Cardiac fibroblast (primary cell): ENCODE results near the gene RASSF4.

ENCODE experiments used
- DNase-seq, 2 donors: peaks; one replicate each; pipeline versions ENCODE4 v3.0.0 to v3.0.0-alpha.2; 2010; ENCODE audit warnings: low read depth in 2 of 2
- H3K4me3 ChIP-seq, 2 donors: replicated peaks in 1 of 2; 1 replicate in 1 of 2; 2 replicates in 1 of 2; pipeline ENCODE4 v1.5.1; 2011; ENCODE audit warnings: low read depth in 2 of 2, low read length in 2 of 2, mild to moderate bottlenecking in 2 of 2, moderate library complexity in 1 of 2
- CTCF ChIP-seq: IDR thresholded peaks from one replicate; pipeline ENCODE4 v1.5.1; 2011; ENCODE audit warnings: low read depth, mild to moderate bottlenecking, low read length, inconsistent platforms

The RASSF4 gene

DNA sequence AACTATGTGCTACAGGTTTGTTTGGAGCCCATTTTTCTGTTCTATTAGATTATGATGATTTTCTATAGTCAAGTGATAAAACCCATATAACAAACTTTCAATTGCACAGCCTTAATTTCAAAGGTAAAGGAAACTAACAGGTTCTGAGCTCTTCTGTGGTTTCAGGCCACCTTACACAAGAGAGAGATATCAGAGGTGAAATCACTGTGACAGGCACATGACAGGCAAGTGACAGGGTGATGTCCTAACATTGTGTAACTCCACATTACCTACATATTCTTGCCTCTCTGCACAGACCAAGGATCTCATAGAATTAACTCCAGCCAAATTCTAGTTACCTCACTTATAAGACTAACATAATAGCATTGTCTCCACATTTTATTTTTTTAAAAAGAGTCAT is 76.1 kb downstream of the RASSF4 start:
- no peak for TF ChIP-seq CTCF
- no peak for DNase-seq
- H3K4me3 ChIP-seq: no peak overlapping the region

DNA sequence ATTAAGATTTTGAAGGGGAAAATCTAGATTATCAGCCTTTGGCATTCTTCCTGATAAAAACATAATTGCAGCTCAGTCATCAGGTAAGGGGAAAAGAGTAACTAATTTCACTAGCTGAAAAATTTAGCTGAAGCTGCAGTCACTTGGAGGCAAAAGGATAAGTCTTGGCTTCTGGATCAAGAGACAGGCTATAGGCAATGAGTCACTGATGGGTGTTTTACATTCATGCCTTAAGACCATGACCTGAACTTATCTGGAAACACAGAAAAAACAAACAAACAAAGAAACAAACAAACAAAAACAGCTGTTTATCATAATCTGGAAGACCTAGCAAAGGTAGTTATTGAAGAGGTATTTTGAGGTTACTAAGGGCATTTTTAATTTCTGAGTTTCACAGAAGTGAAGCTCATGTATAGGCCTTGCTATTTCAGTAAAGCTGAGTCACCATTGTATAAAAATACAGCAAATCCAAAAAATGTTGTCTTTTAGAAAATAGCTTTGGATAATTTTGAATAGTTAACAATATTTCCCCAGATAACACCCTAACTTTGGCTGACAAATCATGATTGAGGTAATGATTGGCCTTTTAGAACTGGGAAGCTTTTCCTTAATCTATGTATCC is 81.4 kb downstream of the RASSF4 start:
- no peak for TF ChIP-seq CTCF
- DNase-seq: peak; percentile 10 to 75

DNA sequence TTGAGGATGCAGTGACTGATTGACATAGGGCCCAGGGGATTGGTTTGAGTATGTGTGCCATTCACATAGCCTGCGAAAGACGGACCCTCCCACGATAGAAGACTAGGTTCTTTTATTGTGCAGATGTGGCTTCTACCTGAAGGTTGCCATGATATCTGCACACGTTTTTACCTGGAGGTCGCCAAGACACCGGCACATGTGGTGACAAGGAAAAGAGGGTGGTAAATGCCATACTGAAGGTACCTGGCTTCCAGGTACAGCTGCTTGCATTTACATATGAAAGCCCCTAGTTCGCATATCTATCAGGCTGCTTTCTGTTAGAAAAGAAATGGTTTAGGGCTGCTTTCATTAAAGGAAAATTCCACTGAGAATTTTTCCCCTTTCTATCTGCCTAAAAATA is 84.7 kb downstream of the RASSF4 start:
- DNase-seq: no peak
- no peak overlapping the region for H3K4me3 ChIP-seq
- no peak for TF ChIP-seq CTCF

More for the DNA sequence above, 81.4 kb downstream of the RASSF4 start:
- H3K4me3 ChIP-seq: no peak overlapping the region
